HepG2 (cell line): ENCODE results near the gene ZIM2. TPM values are rescaled to one million over a fixed set of nuclear protein-coding genes. Genes with fewer than 3 reads are reported as not detected.

Source experiments
- ATAC-seq: fragments of 200-7000 bp; cut with Tn5 transposase; 3 replicates; pipeline ENCODE4 v1.9.1; 2020; ENCODE audit warnings: mild to moderate bottlenecking, moderate library complexity
- BruUV-seq: library from RNA; stranded (reverse); fragments of 400-500 nt; replicated peaks from 2 replicates; lab custom pipeline; 2021; lab: Mats Ljungman, UMichigan
- CTCF ChIA-PET: fragments of 300-600 bp; formaldehyde crosslinking; extraction: SDS; loops from one replicate; lab custom pipeline; 2021; ENCODE audit warnings: low total read pairs, inconsistent platforms, low intra/inter-chr PET ratio; lab: Yijun Ruan, JAX
- POLR2A ChIA-PET: fragments of 350-600 bp; sonication (Branson Sonifier 250); formaldehyde crosslinking; loops from one replicate; lab custom pipeline; 2020; ENCODE audit warnings: antibody characterized with exemption, inconsistent platforms; lab: Yijun Ruan, JAX
- DNase-seq: peaks from one replicate; pipeline ENCODE4 v3.0.0-alpha.2; 2015; ENCODE audit warnings: low spot score
- FAIRE-seq: peaks from 3 replicates; lab custom pipeline; 2011; peaks lifted over from hg19 to GRCh38; lab: Jason Lieb, UNC
- H2AFZ ChIP-seq: one replicate; pipeline ENCODE4 v1.6.1; 2011; ENCODE audit warnings: low read length, inconsistent platforms
- H3K27ac ChIP-seq: fragments of 300-600 bp; 3 replicates; pipeline ENCODE4 v1.8.0; 2011; ENCODE audit warnings: mixed run types, mild to moderate bottlenecking, mixed read lengths, low read length, inconsistent platforms; ENCODE audit not compliant: insufficient read depth; ENCODE audit errors: extremely low read length
- H3K27me3 ChIP-seq, 2 experiments: fragments of 200-600 bp in 1 of 2; 2 replicates in 1 of 2; 3 replicates in 1 of 2; pipeline versions ENCODE4 v1.6.0 to v1.8.0; 2011; ENCODE audit warnings: low read length in 2 of 2, mild to moderate bottlenecking in 2 of 2, moderate library complexity in 2 of 2, inconsistent platforms in 1 of 2; ENCODE audit not compliant: insufficient read depth in 2 of 2, control insufficient read depth in 1 of 2
- H3K36me3 ChIP-seq, 2 experiments: fragments of 200-600 bp in 1 of 2; replicated peaks in 1 of 2; 2 replicates in 1 of 2; 3 replicates in 1 of 2; pipeline versions ENCODE4 v1.5.1 to v1.8.0; 2011; ENCODE audit warnings: low read length in 2 of 2, inconsistent platforms in 1 of 2; ENCODE audit not compliant: insufficient read depth in 2 of 2, control insufficient read depth in 1 of 2
- H3K4me1 ChIP-seq: 2 replicates; pipeline ENCODE4 v1.5.1; 2012; ENCODE audit warnings: low read length, inconsistent platforms; ENCODE audit not compliant: insufficient read depth
- H3K4me2 ChIP-seq: 2 replicates; pipeline ENCODE4 v1.6.0; 2011; ENCODE audit warnings: low read depth, low read length, inconsistent platforms
- H3K4me3 ChIP-seq, 3 experiments: fragments of 200-600 bp in 1 of 3; sonication (generic), shearing (Covaris generic) in 1 of 3; replicated peaks in 1 of 3; 2 replicates each; pipeline ENCODE4 v1.5.1; 2011 to 2016; ENCODE audit warnings: low read length in 3 of 3, inconsistent platforms in 2 of 3, low read depth in 2 of 3, mild to moderate bottlenecking in 2 of 3, control low read depth in 1 of 3, mixed read lengths in 1 of 3; ENCODE audit not compliant: insufficient read depth in 1 of 3
- H3K79me2 ChIP-seq: one replicate; pipeline ENCODE4 v1.6.1; 2011; ENCODE audit warnings: low read length, inconsistent platforms; ENCODE audit not compliant: insufficient read depth
- H3K9ac ChIP-seq: 2 replicates; pipeline ENCODE4 v1.6.0; 2011; ENCODE audit warnings: mild to moderate bottlenecking, low read depth, low read length, inconsistent platforms; ENCODE audit not compliant: insufficient read depth
- H3K9me3 ChIP-seq: 2 replicates; pipeline ENCODE4 v1.5.1; 2012; ENCODE audit warnings: mild to moderate bottlenecking, low read length
- H4K20me1 ChIP-seq: 2 replicates; pipeline ENCODE4 v1.6.0; 2011; ENCODE audit warnings: inconsistent platforms, mild to moderate bottlenecking, low read length, moderate library complexity; ENCODE audit not compliant: insufficient read depth
- ARNT2 ChIP-seq: sonication (generic); formaldehyde crosslinking; IDR thresholded peaks from 2 replicates; pipeline ENCODE4 v1.8.0; 2022; ENCODE audit warnings: mild to moderate bottlenecking, low read depth, missing genetic modification reagents, moderate library complexity
- CREB1 ChIP-seq, 2 experiments: fragments of 450-650 bp in 1 of 2; IDR thresholded peaks; 2 replicates each; pipeline ENCODE4 v1.6.1; 2016 to 2017; ENCODE audit warnings: control low read depth in 1 of 2, mild to moderate bottlenecking in 1 of 2, missing compliant biosample characterization in 1 of 2, missing genetic modification characterization in 1 of 2
- ERF ChIP-seq: IDR thresholded peaks from 2 replicates; pipeline ENCODE4 v1.6.1; 2018; ENCODE audit warnings: missing biosample characterization, missing genetic modification reagents
- HNRNPL ChIP-seq: fragments of 200-400 bp; formaldehyde crosslinking; IDR thresholded peaks from 2 replicates; pipeline ENCODE4 v1.6.1; 2017; ENCODE audit warnings: mild to moderate bottlenecking, low read depth, low read length
- ZNF460 ChIP-seq: sonication (generic); formaldehyde crosslinking; IDR thresholded peaks from 2 replicates; pipeline ENCODE4 v1.5.1; 2020; ENCODE audit warnings: missing genetic modification reagents, mild to moderate bottlenecking, borderline replicate concordance
- ZNF614 ChIP-seq: IDR thresholded peaks from 2 replicates; pipeline ENCODE4 v1.6.1; 2018; ENCODE audit warnings: missing biosample characterization, missing genetic modification reagents, inconsistent platforms, borderline replicate concordance
- WGBS: methylation state at CpG from one replicate; pipeline ENCODE4 v1.1.6; 2017; ENCODE audit warnings: low lambda C conversion rate; 5-methylcytosine and 5-hydroxymethylcytosine counted together
- in situ Hi-C: cut with HindIII; loops from 2 replicates; pipeline ENCODE4 v1.10.0; 2017; ENCODE audit warnings: low pct_unique_long_range_greater_than_20kb; ENCODE audit not compliant: extremely low pct_ligation_motif_present
- intact Hi-C: fragments of 100-400 bp; cut with micrococcal nuclease; formaldehyde crosslinking; loops from one replicate; pipeline ENCODE4 v1.10.0; 2022; ENCODE audit not compliant: unreplicated experiment
- polyA plus RNA-seq, 8 experiments: library from polyadenylated mRNA; depleted of rRNA in 3 of 8; stranded (reverse) in 7 of 8; unstranded in 1 of 8; fragments of >200 nt; fragmentation: Illumina TruSeq in 4 of 8; extraction: Trizol in 4 of 8; gene quantifications; 2 replicates each; pipeline versions ENCODE4 v1.2.1 to v1.2.3, GENCODE V29; 2011 to 2016; ENCODE audit warnings: low read depth in 4 of 8, missing spikeins in 1 of 8, mixed read lengths in 1 of 8; ENCODE audit not compliant: insufficient read depth in 1 of 8
- total RNA-seq, 5 experiments: library from RNA; depleted of rRNA; stranded (reverse); fragments of >200 nt; fragmentation: Illumina TruSeq; extraction: Trizol; gene quantifications; 2 replicates each; pipeline ENCODE4 v1.2.3, GENCODE V29; 2016; ENCODE audit warnings: low read depth in 1 of 5
- TF ChIP-seq, protein P1 (sequence below): sonication (generic); formaldehyde crosslinking; IDR thresholded peaks from 2 replicates; pipeline ENCODE4 v1.5.0; 2020; ENCODE audit warnings: missing genetic modification reagents
- TF ChIP-seq, protein P2 (sequence below): sonication (generic); formaldehyde crosslinking; IDR thresholded peaks from 2 replicates; pipeline ENCODE4 v1.5.0; 2020; ENCODE audit warnings: mild to moderate bottlenecking, missing genetic modification reagents, moderate library complexity
- TF ChIP-seq, protein P3 (sequence below), 2 experiments: sonication (generic) in 1 of 2; formaldehyde crosslinking in 1 of 2; IDR thresholded peaks; 2 replicates each; pipeline versions ENCODE4 v1.5.1 to v1.6.1; 2011 to 2020; ENCODE audit warnings: borderline replicate concordance in 1 of 2, low read depth in 1 of 2, low read length in 1 of 2, mild to moderate bottlenecking in 1 of 2, missing genetic modification reagents in 1 of 2, moderate library complexity in 1 of 2
- TF ChIP-seq, protein P4 (sequence below): sonication (generic); formaldehyde crosslinking; IDR thresholded peaks from 2 replicates; pipeline ENCODE4 v1.9.0; 2021; ENCODE audit warnings: missing genetic modification reagents, mild to moderate bottlenecking, borderline replicate concordance
- TF ChIP-seq, protein P5 (sequence below): sonication (generic); formaldehyde crosslinking; IDR thresholded peaks from 2 replicates; pipeline ENCODE4 v1.4.0; 2020; ENCODE audit warnings: missing genetic modification reagents

Gene ZIM2
- total and polyA plus RNA-seq, 2 of the 13 experiments (the other 11 are each of a cell fraction or from before 2014, with no cell fraction given) = 7.2 to 10.3 TPM

DNA sequence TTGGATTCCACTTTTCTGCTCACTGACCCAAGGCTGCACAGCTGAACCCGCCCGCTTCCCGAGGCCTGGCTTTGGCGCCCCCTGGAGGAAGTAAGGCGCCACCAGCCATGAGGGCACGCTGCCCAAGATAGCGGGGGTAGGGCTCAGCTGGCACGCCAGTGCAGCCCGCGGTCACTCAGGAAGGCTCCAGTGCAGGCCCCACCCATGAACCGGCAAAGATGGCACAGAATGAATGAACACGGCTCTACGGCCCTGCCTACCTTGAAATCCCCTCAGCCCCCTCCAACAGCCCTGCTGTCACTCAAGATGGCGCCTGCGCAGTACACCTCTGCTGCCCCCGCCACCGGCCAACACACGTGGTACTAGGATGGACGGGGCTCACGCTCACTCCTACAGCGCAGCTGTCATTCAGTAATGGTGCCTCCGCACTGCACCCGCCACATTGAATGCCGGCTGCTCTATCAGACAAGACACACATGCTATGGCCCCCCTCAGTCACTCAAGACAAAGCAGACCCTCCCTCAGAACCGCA is 3.0 kb downstream of the ZIM2 start (continued):
- TF ChIP-seq, protein P1, sequence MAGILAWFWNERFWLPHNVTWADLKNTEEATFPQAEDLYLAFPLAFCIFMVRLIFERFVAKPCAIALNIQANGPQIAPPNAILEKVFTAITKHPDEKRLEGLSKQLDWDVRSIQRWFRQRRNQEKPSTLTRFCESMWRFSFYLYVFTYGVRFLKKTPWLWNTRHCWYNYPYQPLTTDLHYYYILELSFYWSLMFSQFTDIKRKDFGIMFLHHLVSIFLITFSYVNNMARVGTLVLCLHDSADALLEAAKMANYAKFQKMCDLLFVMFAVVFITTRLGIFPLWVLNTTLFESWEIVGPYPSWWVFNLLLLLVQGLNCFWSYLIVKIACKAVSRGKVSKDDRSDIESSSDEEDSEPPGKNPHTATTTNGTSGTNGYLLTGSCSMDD (CRISPR knock-in tag) = no peak
- TF ChIP-seq, protein P2, sequence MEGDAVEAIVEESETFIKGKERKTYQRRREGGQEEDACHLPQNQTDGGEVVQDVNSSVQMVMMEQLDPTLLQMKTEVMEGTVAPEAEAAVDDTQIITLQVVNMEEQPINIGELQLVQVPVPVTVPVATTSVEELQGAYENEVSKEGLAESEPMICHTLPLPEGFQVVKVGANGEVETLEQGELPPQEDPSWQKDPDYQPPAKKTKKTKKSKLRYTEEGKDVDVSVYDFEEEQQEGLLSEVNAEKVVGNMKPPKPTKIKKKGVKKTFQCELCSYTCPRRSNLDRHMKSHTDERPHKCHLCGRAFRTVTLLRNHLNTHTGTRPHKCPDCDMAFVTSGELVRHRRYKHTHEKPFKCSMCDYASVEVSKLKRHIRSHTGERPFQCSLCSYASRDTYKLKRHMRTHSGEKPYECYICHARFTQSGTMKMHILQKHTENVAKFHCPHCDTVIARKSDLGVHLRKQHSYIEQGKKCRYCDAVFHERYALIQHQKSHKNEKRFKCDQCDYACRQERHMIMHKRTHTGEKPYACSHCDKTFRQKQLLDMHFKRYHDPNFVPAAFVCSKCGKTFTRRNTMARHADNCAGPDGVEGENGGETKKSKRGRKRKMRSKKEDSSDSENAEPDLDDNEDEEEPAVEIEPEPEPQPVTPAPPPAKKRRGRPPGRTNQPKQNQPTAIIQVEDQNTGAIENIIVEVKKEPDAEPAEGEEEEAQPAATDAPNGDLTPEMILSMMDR (CRISPR knock-in tag) = peak; percentile 78
- peak; percentile 97 for TF ChIP-seq HNRNPL
- TF ChIP-seq, protein P3, sequence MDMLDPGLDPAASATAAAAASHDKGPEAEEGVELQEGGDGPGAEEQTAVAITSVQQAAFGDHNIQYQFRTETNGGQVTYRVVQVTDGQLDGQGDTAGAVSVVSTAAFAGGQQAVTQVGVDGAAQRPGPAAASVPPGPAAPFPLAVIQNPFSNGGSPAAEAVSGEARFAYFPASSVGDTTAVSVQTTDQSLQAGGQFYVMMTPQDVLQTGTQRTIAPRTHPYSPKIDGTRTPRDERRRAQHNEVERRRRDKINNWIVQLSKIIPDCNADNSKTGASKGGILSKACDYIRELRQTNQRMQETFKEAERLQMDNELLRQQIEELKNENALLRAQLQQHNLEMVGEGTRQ (IDR thresholded peaks at IDR 0.05; ENCODE audit: low read depth, low read length) = no peak
- TF ChIP-seq, protein P3 (CRISPR knock-in tag; IDR thresholded peaks at IDR 0.05; ENCODE audit: borderline replicate concordance) = 0 out of 2 replicates have a peak, but pooled peaks have one; percentile 5

DNA sequence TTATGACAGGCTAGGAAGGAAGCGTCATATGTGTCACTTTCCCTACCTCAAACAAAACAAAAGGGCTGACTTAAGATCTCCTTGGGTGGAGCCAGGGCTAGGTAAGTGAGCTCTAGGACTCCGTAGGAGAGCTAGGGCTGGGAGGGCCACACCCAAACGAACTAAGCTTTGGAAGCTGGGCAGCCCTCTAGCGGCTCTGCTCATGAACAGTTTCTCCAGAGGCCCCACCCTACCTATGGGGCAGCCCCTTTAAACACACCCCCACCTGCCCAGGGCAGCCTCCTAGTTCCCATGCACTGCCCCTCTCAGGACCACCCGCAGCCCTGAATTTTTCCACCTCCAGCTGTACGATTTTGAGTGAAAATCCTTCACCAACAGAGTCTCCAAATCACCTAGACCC is 3.5 kb downstream of the ZIM2 start:
- Histone ChIP-seq H2AFZ (no peak overlapping the region), H3K9ac (peak overlapping the region; percentile 93; the same call in 1 of the 2 replicates), H3K79me2 (peaks cover 94% of the 10 kb centered on the region), H3K27ac (peak overlapping the region; percentile 47), H3K36me3 (peaks cover 15 to 42% of the 10 kb centered on the region in 2 experiments), H4K20me1 (peaks cover 78% of the 10 kb centered on the region), H3K4me1 (peaks cover 53% of the 10 kb centered on the region), H3K9me3 (no peaks in the 10 kb centered on the region), H3K4me2 (peak overlapping the region; percentile 67), H3K4me3 (peak overlapping the region; percentile 53 to 96 (median 84); a peak in 5 of 6 replicates), H3K27me3 (no peaks in the 10 kb centered on the region)
- DNase-seq = peak; percentile 37
- CTCF ChIA-PET = interaction anchor here (1.2 kb wide), 1 partner anchor 81 kb away, joined by 3 read pairs; no protein-coding TSS in a partner anchor
- BruUV-seq = no TSS peak
- intact Hi-C loops = no loop called here
- WGBS = 24% methylated on average over 4 of the region's 6 CpGs
- no peak for FAIRE-seq
- POLR2A ChIA-PET = interaction anchor here (1.0 to 5.1 kb wide), 4 partner anchors 26 to 232 kb away, joined by 3 to 52 read pairs (median 4); no protein-coding TSS in a partner anchor
- in situ Hi-C loops = loop anchor here (10.0 kb wide), 1 partner anchor 228 kb away; no protein-coding TSS in a partner anchor
- ATAC-seq = no peak
- no peak for TF ChIP-seq ZNF460 (CRISPR knock-in tag)
- TF ChIP-seq, protein P4, sequence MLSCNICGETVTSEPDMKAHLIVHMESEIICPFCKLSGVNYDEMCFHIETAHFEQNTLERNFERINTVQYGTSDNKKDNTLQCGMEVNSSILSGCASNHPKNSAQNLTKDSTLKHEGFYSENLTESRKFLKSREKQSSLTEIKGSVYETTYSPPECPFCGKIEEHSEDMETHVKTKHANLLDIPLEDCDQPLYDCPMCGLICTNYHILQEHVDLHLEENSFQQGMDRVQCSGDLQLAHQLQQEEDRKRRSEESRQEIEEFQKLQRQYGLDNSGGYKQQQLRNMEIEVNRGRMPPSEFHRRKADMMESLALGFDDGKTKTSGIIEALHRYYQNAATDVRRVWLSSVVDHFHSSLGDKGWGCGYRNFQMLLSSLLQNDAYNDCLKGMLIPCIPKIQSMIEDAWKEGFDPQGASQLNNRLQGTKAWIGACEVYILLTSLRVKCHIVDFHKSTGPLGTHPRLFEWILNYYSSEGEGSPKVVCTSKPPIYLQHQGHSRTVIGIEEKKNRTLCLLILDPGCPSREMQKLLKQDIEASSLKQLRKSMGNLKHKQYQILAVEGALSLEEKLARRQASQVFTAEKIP (CRISPR knock-in tag) = no peak
- no peak for TF ChIP-seq ERF (CRISPR knock-in tag)
- no peak for TF ChIP-seq ZNF614 (CRISPR knock-in tag)
- TF ChIP-seq ARNT2 (CRISPR knock-in tag) = 0 out of 2 replicates have a peak, but pooled peaks have one; percentile 23
- TF ChIP-seq, protein P5, sequence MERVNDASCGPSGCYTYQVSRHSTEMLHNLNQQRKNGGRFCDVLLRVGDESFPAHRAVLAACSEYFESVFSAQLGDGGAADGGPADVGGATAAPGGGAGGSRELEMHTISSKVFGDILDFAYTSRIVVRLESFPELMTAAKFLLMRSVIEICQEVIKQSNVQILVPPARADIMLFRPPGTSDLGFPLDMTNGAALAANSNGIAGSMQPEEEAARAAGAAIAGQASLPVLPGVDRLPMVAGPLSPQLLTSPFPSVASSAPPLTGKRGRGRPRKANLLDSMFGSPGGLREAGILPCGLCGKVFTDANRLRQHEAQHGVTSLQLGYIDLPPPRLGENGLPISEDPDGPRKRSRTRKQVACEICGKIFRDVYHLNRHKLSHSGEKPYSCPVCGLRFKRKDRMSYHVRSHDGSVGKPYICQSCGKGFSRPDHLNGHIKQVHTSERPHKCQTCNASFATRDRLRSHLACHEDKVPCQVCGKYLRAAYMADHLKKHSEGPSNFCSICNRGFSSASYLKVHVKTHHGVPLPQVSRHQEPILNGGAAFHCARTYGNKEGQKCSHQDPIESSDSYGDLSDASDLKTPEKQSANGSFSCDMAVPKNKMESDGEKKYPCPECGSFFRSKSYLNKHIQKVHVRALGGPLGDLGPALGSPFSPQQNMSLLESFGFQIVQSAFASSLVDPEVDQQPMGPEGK (CRISPR knock-in tag) = peak; percentile 52
- TF ChIP-seq CREB1 (IDR thresholded peaks at IDR 0.05) = no peak
- no peak for TF ChIP-seq CREB1 (CRISPR knock-in tag; IDR thresholded peaks at IDR 0.05)
